IPS-20b (cell line): ENCODE data around the gene JUND.

Experiments
- H3K27ac ChIP-seq: one replicate; pipeline ENCODE4 v1.5.1; 2013; ENCODE audit warnings: low read length
- H3K27me3 ChIP-seq: 2 replicates; pipeline ENCODE4 v1.6.1; 2013; ENCODE audit warnings: mild to moderate bottlenecking, low read length, inconsistent platforms; ENCODE audit not compliant: insufficient read depth
- H3K36me3 ChIP-seq: 2 replicates; pipeline ENCODE4 v1.6.1; 2013; ENCODE audit warnings: low read depth, mild to moderate bottlenecking, inconsistent platforms, low read length, moderate library complexity; ENCODE audit not compliant: insufficient read depth
- H3K4me1 ChIP-seq: 2 replicates; pipeline ENCODE4 v1.6.1; 2013; ENCODE audit warnings: mild to moderate bottlenecking, control low read depth, inconsistent platforms, low read length, moderate library complexity; ENCODE audit not compliant: insufficient read depth
- H3K4me3 ChIP-seq: 2 replicates; pipeline ENCODE4 v1.5.1; 2013; ENCODE audit warnings: mild to moderate bottlenecking, low read length, inconsistent platforms
- H3K9ac ChIP-seq: 2 replicates; pipeline ENCODE4 v1.6.1; 2013; ENCODE audit warnings: low read depth, mild to moderate bottlenecking, inconsistent platforms, low read length, moderate library complexity
- H3K9me3 ChIP-seq: 2 replicates; pipeline ENCODE4 v1.6.1; 2013; ENCODE audit warnings: mild to moderate bottlenecking, low read depth, low read length, inconsistent platforms; ENCODE audit not compliant: insufficient read depth

The JUND gene

GRCh38 chr19:18245297-18245696, 36.1 kb downstream of the JUND start:
- no peak overlapping the region for H3K27ac ChIP-seq
- H3K4me3 ChIP-seq: no peak overlapping the region
- peaks cover 6% of the 10 kb centered on the region; the same call in 1 of the 2 replicates for H3K27me3 ChIP-seq
- no peak overlapping the region for H3K9ac ChIP-seq
- H3K4me1 ChIP-seq: no peaks in the 10 kb centered on the region
- H3K9me3 ChIP-seq: no peaks in the 10 kb centered on the region
- no peaks in the 10 kb centered on the region for H3K36me3 ChIP-seq

- H3K27ac ChIP-seq: no peak overlapping the region
- no peak overlapping the region for H3K9ac ChIP-seq
- no peaks in the 10 kb centered on the region for H3K4me1 ChIP-seq
- no peaks in the 10 kb centered on the region for H3K9me3 ChIP-seq
- H3K4me3 ChIP-seq: no peak overlapping the region
- H3K27me3 ChIP-seq: peaks cover 14% of the 10 kb centered on the region
- H3K36me3 ChIP-seq: no peaks in the 10 kb centered on the region
These were observed 42.1 kb downstream of the JUND start for GRCh38 chr19:18239303-18239702.

GRCh38 chr19:18234194-18234593, 47.2 kb downstream of the JUND start:
- Histone ChIP-seq H3K9ac (no peak overlapping the region), H3K4me3 (no peak overlapping the region)

GRCh38 chr19:18233224-18233825, 48.1 kb downstream of the JUND start:
- Histone ChIP-seq H3K27me3 (peaks cover 18% of the 10 kb centered on the region), H3K27ac (no peak overlapping the region), H3K4me3 (peak overlapping the region; percentile 68; the same call in 1 of the 2 replicates), H3K9me3 (no peaks in the 10 kb centered on the region), H3K36me3 (no peaks in the 10 kb centered on the region), H3K9ac (no peak overlapping the region), H3K4me1 (peaks cover 19% of the 10 kb centered on the region)

More at GRCh38 chr19:18234194-18234593, 47.2 kb downstream of the JUND start:
- peaks cover 18% of the 10 kb centered on the region for H3K27me3 ChIP-seq
- no peaks in the 10 kb centered on the region for H3K9me3 ChIP-seq
- H3K27ac ChIP-seq: no peak overlapping the region
- peaks cover 19% of the 10 kb centered on the region for H3K4me1 ChIP-seq
- no peaks in the 10 kb centered on the region for H3K36me3 ChIP-seq

- Histone ChIP-seq H3K27me3 (peaks cover 25% of the 10 kb centered on the region), H3K9me3 (no peaks in the 10 kb centered on the region), H3K4me3 (peak overlapping the region; percentile 68), H3K27ac (no peak overlapping the region), H3K36me3 (no peaks in the 10 kb centered on the region), H3K4me1 (peaks cover 19% of the 10 kb centered on the region), H3K9ac (peak overlapping the region; percentile 65; the same call in 1 of the 2 replicates)
These were observed 48.7 kb downstream of the JUND start for GRCh38 chr19:18232540-18233223.

GRCh38 chr19:18231775-18232174, 49.6 kb downstream of the JUND start:
- no peak overlapping the region for H3K9ac ChIP-seq
- peak overlapping the region; percentile 68; the same call in 1 of the 2 replicates for H3K4me3 ChIP-seq
- H3K27ac ChIP-seq: no peak overlapping the region
- H3K4me1 ChIP-seq: peaks cover 19% of the 10 kb centered on the region
- H3K27me3 ChIP-seq: peaks cover 34% of the 10 kb centered on the region
- no peaks in the 10 kb centered on the region for H3K36me3 ChIP-seq
- no peaks in the 10 kb centered on the region for H3K9me3 ChIP-seq

GRCh38 chr19:18230941-18231734, 50.3 kb downstream of the JUND start:
- Histone ChIP-seq H3K27ac (no peak overlapping the region), H3K4me3 (no peak overlapping the region)

GRCh38 chr19:18229915-18230314, 51.5 kb downstream of the JUND start:
- H3K36me3 ChIP-seq: no peaks in the 10 kb centered on the region
- H3K9me3 ChIP-seq: no peaks in the 10 kb centered on the region
- peaks cover 19% of the 10 kb centered on the region for H3K4me1 ChIP-seq
- H3K9ac ChIP-seq: no peak overlapping the region
- H3K27ac ChIP-seq: no peak overlapping the region
- peaks cover 49% of the 10 kb centered on the region for H3K27me3 ChIP-seq
- H3K4me3 ChIP-seq: no peak overlapping the region

More at GRCh38 chr19:18230941-18231734, 50.3 kb downstream of the JUND start:
- peaks cover 19% of the 10 kb centered on the region for H3K4me1 ChIP-seq
- no peak overlapping the region for H3K9ac ChIP-seq
- peaks cover 40% of the 10 kb centered on the region for H3K27me3 ChIP-seq
- H3K9me3 ChIP-seq: no peaks in the 10 kb centered on the region
- H3K36me3 ChIP-seq: no peaks in the 10 kb centered on the region
